Frontal cortex (tissue), 4 donors: ENCODE data around the gene CACNA1D. TPM values are rescaled to one million over a fixed set of nuclear protein-coding genes. Genes with fewer than 3 reads are reported as not detected.
A peak's percentile ranks its signal among the peaks of the same experiment; 100 is the strongest.

Experiments
- DNase-seq, 2 donors: peaks; one replicate each; pipeline ENCODE4 v3.0.0; 2012; ENCODE audit warnings: low spot score in 2 of 2
- FAIRE-seq: peaks from 2 replicates; lab custom pipeline; 2012; peaks lifted over from hg19 to GRCh38; lab: Jason Lieb, UNC
- total RNA-seq: library from RNA; depleted of rRNA; stranded (reverse); fragments of >200 nt; gene quantifications from one replicate; pipeline ENCODE4 v1.2.3, GENCODE V29; 2014
- donor health status: control.
- donor health status: control.
- donor health status: control.

CACNA1D gene
- total RNA-seq, 1 donor from 2014 or later, result 21.6 TPM

DNA sequence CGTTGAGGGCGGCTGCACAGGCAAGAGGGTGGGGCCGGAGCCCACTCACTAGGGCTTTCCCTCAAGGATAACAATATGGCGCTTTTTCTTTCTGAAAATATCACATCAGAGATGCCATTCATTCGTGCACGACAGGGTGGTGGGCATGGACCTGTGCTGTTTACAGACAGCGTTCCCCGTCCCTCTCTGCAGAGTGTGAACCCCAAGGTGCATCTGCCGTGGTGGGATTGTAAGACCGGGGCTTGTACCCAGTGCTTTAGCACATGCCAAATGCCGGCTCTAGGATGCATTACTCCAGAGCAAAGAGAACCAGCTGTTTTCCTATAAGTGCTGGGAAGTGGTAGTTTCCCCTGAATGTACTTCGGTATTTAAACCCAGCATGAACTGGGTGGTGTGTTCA lies 314.9 kb downstream of the CACNA1D start:
- FAIRE-seq, result no peak

GRCh38 chr3:53809764-53810400 lies 315.5 kb downstream of the CACNA1D start:
- no peak for DNase-seq
- FAIRE-seq, result no peak

More for the DNA sequence above, 314.9 kb downstream of the CACNA1D start:
- DNase-seq, result no peak

DNA sequence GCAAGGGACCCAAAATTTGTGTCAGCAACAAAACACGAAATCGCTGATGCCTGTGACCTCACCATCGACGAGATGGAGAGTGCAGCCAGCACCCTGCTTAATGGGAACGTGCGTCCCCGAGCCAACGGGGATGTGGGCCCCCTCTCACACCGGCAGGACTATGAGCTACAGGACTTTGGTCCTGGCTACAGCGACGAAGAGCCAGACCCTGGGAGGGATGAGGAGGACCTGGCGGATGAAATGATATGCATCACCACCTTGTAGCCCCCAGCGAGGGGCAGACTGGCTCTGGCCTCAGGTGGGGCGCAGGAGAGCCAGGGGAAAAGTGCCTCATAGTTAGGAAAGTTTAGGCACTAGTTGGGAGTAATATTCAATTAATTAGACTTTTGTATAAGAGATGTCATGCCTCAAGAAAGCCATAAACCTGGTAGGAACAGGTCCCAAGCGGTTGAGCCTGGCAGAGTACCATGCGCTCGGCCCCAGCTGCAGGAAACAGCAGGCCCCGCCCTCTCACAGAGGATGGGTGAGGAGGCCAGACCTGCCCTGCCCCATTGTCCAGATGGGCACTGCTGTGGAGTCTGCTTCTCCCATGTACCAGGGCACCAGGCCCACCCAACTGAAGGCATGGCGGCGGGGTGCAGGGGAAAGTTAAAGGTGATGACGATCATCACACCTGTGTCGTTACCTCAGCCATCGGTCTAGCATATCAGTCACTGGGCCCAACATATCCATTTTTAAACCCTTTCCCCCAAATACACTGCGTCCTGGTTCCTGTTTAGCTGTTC lies 316.9 kb downstream of the CACNA1D start:
- FAIRE-seq (no peak), DNase-seq (no peak)

DNA sequence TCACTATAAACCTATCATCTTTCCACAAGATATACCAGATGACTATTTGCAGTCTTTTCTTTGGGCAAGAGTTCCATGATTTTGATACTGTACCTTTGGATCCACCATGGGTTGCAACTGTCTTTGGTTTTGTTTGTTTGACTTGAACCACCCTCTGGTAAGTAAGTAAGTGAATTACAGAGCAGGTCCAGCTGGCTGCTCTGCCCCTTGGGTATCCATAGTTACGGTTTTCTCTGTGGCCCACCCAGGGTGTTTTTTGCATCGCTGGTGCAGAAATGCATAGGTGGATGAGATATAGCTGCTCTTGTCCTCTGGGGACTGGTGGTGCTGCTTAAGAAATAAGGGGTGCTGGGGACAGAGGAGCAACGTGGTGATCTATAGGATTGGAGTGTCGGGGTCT lies 318.0 kb downstream of the CACNA1D start:
- FAIRE-seq (no peak), DNase-seq (no peak)

GRCh38 chr3:53813229-53813628 lies 318.8 kb downstream of the CACNA1D start:
- FAIRE-seq (no peak), DNase-seq (no peak)

- FAIRE-seq (no peak), DNase-seq (no peak)
These were observed 319.5 kb downstream of the CACNA1D start for GRCh38 chr3:53813876-53814275.

GRCh38 chr3:53815067-53815466 lies 320.7 kb downstream of the CACNA1D start:
- FAIRE-seq (no peak), DNase-seq (no peak)

- DNase-seq (no peak), FAIRE-seq (no peak)
These were observed 321.2 kb downstream of the CACNA1D start for GRCh38 chr3:53815651-53816050.

- DNase-seq, result peak in 1 of 2 donors; percentile 27
- no peak for FAIRE-seq
These were observed 322.0 kb downstream of the CACNA1D start for GRCh38 chr3:53816425-53816824.

GRCh38 chr3:53817211-53817610 lies 322.8 kb downstream of the CACNA1D start:
- DNase-seq (no peak), FAIRE-seq (no peak)

GRCh38 chr3:53817809-53818208 lies 323.4 kb downstream of the CACNA1D start:
- DNase-seq (no peak), FAIRE-seq (no peak)

GRCh38 chr3:53818221-53819162 lies 324.1 kb downstream of the CACNA1D start:
- FAIRE-seq (no peak), DNase-seq (no peak)

GRCh38 chr3:53819163-53819868 lies 324.9 kb downstream of the CACNA1D start:
- FAIRE-seq, result no peak
- DNase-seq, result no peak

DNA sequence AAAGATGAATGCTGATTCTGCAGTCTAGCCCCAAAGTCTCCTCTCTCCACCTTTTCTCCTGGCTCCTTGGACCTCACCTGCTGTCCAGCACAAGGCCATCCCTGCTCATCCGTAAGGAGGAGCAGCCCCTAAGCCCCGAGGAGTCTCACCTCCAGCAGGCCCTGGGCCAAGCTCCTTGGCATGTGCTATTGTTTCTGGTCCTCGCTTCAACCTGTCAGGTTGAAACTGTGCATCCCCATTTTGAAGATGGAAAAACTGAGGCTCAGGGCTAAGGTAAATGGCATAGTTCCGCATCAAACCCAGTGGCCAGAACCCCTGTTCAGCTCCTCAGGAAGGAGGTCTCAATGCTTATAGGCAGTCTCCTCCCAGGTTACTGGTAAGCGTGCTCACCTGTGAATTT lies 325.7 kb downstream of the CACNA1D start:
- no peak for FAIRE-seq
- no peak for DNase-seq

DNA sequence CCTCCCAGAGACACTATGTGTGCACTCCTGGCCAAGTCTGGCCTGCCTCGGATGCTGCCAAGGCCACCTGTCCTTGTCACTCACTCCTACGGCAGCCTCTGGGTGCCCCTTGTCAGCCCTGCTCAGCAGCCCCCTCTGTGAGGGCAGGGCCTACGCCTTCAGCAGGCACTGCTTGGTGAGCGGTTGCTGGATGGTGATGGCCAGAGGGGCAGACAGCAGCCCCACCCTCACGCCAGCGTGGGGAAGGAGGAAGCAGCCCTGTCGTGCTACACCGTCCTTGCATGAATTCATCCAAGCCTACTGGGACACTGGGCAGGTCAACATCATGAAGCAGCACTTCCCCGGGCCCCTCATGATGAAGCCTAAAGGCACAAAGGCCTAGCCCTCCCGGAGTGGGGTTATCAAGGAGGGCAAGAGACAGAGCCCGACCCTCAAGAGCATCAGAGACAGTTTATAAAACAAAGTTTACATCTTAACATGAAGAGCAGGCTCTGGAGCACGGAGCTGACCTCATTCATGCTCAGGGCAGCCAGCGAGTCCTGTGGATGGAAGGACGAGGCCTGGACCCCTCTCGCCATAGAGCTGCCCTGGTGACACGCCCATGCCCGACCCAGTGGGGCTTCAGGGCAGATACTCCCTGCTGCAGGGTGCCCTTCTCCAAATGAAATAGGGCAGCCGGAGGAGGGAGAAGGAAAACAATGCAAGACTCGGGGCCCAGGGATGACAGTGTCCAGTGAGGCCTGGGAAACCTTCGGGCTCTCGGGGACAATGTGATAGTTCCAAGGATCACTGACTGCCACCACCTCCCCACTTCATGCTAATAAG lies 326.6 kb downstream of the CACNA1D start:
- DNase-seq, result no peak
- FAIRE-seq, result no peak

DNA sequence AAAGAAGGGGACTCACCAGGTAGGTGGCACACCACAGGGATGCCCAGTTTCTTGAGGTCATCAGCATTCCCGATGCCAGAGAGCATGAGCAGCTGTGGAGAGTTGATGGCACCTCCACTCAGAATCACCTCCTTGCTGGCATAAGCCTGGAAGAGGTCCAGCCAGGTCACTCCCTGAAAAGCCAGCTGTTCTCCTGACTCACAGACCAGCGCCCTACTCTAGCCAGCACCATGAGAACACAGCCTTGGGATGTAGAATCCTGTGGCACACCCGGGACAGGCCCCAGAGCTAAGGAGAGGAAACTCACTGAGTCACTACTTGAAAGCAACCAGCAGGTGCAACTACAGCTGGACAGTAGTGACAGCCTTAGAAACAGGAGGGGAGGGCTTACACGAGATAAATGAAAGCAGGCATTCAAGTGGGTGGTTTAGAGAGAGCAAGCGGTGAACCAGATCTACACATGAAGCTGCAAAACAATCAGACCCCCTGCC lies 327.3 kb downstream of the CACNA1D start:
- FAIRE-seq, result no peak
- no peak for DNase-seq

- no peak for FAIRE-seq
- DNase-seq, result no peak
These were observed 327.9 kb downstream of the CACNA1D start for GRCh38 chr3:53822331-53822741.

DNA sequence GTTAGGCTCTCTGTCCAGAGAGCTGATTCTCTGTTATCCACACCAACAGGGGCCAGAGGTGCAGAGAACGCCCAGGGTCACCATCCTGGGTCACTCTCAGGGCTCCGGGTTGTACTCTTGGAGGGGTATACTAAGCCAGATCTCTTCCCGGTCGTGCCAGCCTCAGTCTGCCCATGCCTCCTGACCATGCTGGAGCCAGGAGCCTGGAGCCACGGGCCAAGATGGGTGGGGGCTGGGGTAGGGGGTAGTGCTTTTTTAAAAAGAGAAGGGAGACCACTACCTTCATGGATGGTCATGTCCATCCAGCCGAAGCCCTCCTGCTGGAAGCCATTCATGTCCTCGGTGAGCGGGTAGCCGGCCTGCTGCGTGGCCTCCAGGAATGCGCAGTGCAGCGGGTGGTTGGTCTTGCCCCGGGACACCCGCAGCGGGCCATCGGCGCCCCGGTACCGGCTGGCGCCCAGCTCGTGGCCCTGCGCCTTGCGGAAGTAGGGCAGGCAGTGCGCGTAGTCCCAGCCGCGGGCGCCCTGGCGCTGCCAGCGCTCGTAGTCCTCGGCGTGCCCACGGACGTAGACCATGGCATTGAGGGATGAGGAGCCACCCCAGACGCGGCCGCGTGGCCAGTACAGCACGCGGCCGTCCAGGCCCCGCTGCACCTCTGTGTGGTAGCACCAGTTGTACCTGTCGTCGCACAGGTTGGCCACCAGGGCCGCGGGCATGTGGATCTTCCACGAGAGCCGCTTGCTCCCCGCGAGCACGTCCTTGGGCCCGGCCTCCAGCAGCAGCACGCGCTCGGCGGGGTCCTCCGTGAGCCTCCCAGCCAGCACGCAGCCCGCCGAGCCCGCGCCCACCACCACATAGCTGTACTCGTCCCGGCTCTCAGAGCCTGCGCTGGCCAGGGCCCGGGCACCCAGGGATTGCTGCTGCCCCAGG lies 328.9 kb downstream of the CACNA1D start:
- FAIRE-seq, result no peak

More for the DNA sequence above, 328.9 kb downstream of the CACNA1D start:
- no peak for DNase-seq
